H1 (cell line): Measurements from ENCODE around the gene TBR1. TPM values are rescaled to one million over a fixed set of nuclear protein-coding genes. Genes with fewer than 3 reads are reported as not detected.

Experiments
- CTCF ChIA-PET: fragments of 300-600 bp; sonication (Branson Sonifier 250); formaldehyde crosslinking; loops from one replicate; lab custom pipeline; 2021; ENCODE audit not compliant: partially characterized antibody; lab: Charles Lee
- POLR2A ChIA-PET: fragments of 300-600 bp; sonication (Branson Sonifier 250); formaldehyde crosslinking; loops from one replicate; lab custom pipeline; 2021; ENCODE audit warnings: inconsistent platforms; ENCODE audit not compliant: partially characterized antibody; lab: Charles Lee
- DNase-seq, 2 experiments: peaks; one replicate each; pipeline versions ENCODE4 v3.0.0 to v3.0.0-alpha.2; 2010 to 2022; ENCODE audit warnings: low spot score in 2 of 2, low read depth in 1 of 2, mixed read lengths in 1 of 2
- FAIRE-seq: peaks from 2 replicates; lab custom pipeline; 2011; peaks lifted over from hg19 to GRCh38; lab: Jason Lieb, UNC
- H2AFZ ChIP-seq: 2 replicates; pipeline ENCODE4 v1.8.1; 2012; ENCODE audit warnings: low read length, inconsistent platforms
- H2AK5ac ChIP-seq: 2 replicates; pipeline ENCODE4 v1.6.1; 2013; ENCODE audit warnings: low read depth, low read length
- H2BK120ac ChIP-seq: replicated peaks from 2 replicates; pipeline ENCODE3; 2013; ENCODE audit warnings: low read depth, low read length, inconsistent platforms
- H2BK12ac ChIP-seq: 2 replicates; pipeline ENCODE4 v1.6.1; 2013; ENCODE audit warnings: low read depth, low read length
- H2BK15ac ChIP-seq: 2 replicates; pipeline ENCODE4 v1.6.1; 2013; ENCODE audit warnings: low read length
- H2BK20ac ChIP-seq: 2 replicates; pipeline ENCODE4 v1.6.1; 2013; ENCODE audit warnings: low read length
- H2BK5ac ChIP-seq: 2 replicates; pipeline ENCODE4 v1.6.1; 2013; ENCODE audit warnings: low read depth, low read length
- H3K14ac ChIP-seq: 2 replicates; pipeline ENCODE4 v1.6.1; 2013; ENCODE audit warnings: inconsistent platforms; ENCODE audit not compliant: insufficient read length
- H3K18ac ChIP-seq: 2 replicates; pipeline ENCODE4 v1.6.1; 2013; ENCODE audit warnings: low read length; ENCODE audit errors: extremely low read depth
- H3K23ac ChIP-seq: 2 replicates; pipeline ENCODE4 v1.6.1; 2013; ENCODE audit warnings: inconsistent platforms; ENCODE audit not compliant: insufficient read length
- H3K23me2 ChIP-seq: 2 replicates; pipeline ENCODE4 v1.6.1; 2013; ENCODE audit warnings: low read depth, low read length
- H3K27ac ChIP-seq: 2 replicates; pipeline ENCODE4 v1.6.1; 2011; ENCODE audit warnings: low read depth, low read length, inconsistent platforms
- H3K27me3 ChIP-seq, 4 experiments: replicated peaks in 1 of 4; 1 replicate in 1 of 4; 2 replicates in 3 of 4; pipeline versions ENCODE4 v1.6.1 to v1.8.1; 2011 to 2013; ENCODE audit warnings: low read length in 3 of 4, mild to moderate bottlenecking in 3 of 4, inconsistent platforms in 2 of 4, mixed read lengths in 2 of 4, moderate library complexity in 1 of 4; ENCODE audit not compliant: control insufficient read depth in 3 of 4, insufficient read depth in 3 of 4; ENCODE audit errors: extremely low read depth in 1 of 4
- H3K36me3 ChIP-seq, 4 experiments: 2 replicates each; pipeline versions ENCODE4 v1.6.1 to v1.8.1; 2011 to 2013; ENCODE audit warnings: mild to moderate bottlenecking in 4 of 4, low read length in 3 of 4, moderate library complexity in 2 of 4, control low read depth in 1 of 4, inconsistent platforms in 1 of 4; ENCODE audit not compliant: insufficient read depth in 4 of 4, control insufficient read depth in 2 of 4
- H3K4ac ChIP-seq: replicated peaks from 2 replicates; pipeline ENCODE3; 2013; ENCODE audit warnings: low read length, low read depth, mixed read lengths, inconsistent platforms; ENCODE audit not compliant: insufficient read length
- H3K4me1 ChIP-seq, 4 experiments: replicated peaks in 1 of 4; 1 replicate in 1 of 4; 2 replicates in 3 of 4; pipeline versions ENCODE4 v1.6.1 to v1.8.1; 2011 to 2013; ENCODE audit warnings: low read length in 3 of 4, inconsistent platforms in 2 of 4, mixed read lengths in 1 of 4; ENCODE audit not compliant: insufficient read depth in 4 of 4, control insufficient read depth in 3 of 4
- H3K4me2 ChIP-seq, 2 experiments: 2 replicates each; pipeline versions ENCODE4 v1.6.1 to v1.8.1; 2011 to 2013; ENCODE audit warnings: low read depth in 2 of 2, low read length in 2 of 2, control low read depth in 1 of 2, inconsistent platforms in 1 of 2, mild to moderate bottlenecking in 1 of 2; ENCODE audit not compliant: insufficient read depth in 1 of 2
- H3K4me3 ChIP-seq, 4 experiments: fragments of 200-600, 300-600 bp in 1 of 4; sonication (generic), shearing (Covaris generic), sonication (Bioruptor Twin) in 1 of 4; 2 replicates each; pipeline versions ENCODE4 v1.5.1 to v1.8.1; 2011 to 2016; ENCODE audit warnings: low read length in 4 of 4, low read depth in 3 of 4, control low read depth in 2 of 4, inconsistent platforms in 2 of 4, mild to moderate bottlenecking in 2 of 4, mixed read lengths in 1 of 4, moderate library complexity in 1 of 4; ENCODE audit not compliant: insufficient read depth in 2 of 4; ENCODE audit errors: extremely low read depth in 1 of 4
- H3K56ac ChIP-seq: replicated peaks from 2 replicates; pipeline ENCODE3; 2013; ENCODE audit warnings: low read depth, mild to moderate bottlenecking, mixed read lengths, low read length, inconsistent platforms; ENCODE audit not compliant: insufficient read length
- H3K79me1 ChIP-seq: 2 replicates; pipeline ENCODE4 v1.6.1; 2013; ENCODE audit warnings: low read depth, low read length, control low read depth
- H3K79me2 ChIP-seq, 2 experiments: 2 replicates each; pipeline versions ENCODE4 v1.6.1 to v1.8.1; 2012 to 2013; ENCODE audit warnings: low read length in 2 of 2, mild to moderate bottlenecking in 2 of 2, inconsistent platforms in 1 of 2; ENCODE audit not compliant: insufficient read depth in 2 of 2, control insufficient read depth in 1 of 2
- H3K9ac ChIP-seq, 4 experiments: replicated peaks in 1 of 4; 1 replicate in 1 of 4; 2 replicates in 3 of 4; pipeline versions ENCODE4 v1.6.1 to v1.8.1; 2011 to 2013; ENCODE audit warnings: low read depth in 3 of 4, low read length in 3 of 4, control low read depth in 2 of 4, mild to moderate bottlenecking in 2 of 4, moderate library complexity in 2 of 4, inconsistent platforms in 1 of 4; ENCODE audit errors: extremely low read depth in 1 of 4
- H3K9me3 ChIP-seq, 2 experiments: 2 replicates each; pipeline versions ENCODE4 v1.6.1 to v1.8.1; 2012 to 2013; ENCODE audit warnings: mild to moderate bottlenecking in 2 of 2, moderate library complexity in 2 of 2, control low read depth in 1 of 2, inconsistent platforms in 1 of 2, low read depth in 1 of 2, low read length in 1 of 2, mixed read lengths in 1 of 2; ENCODE audit not compliant: insufficient read depth in 2 of 2
- H4K20me1 ChIP-seq, 2 experiments: replicated peaks in 1 of 2; 2 replicates each; pipeline versions ENCODE3 to v1.8.1; 2011 to 2013; ENCODE audit warnings: inconsistent platforms in 2 of 2, low read length in 2 of 2, mild to moderate bottlenecking in 1 of 2; ENCODE audit not compliant: insufficient read depth in 2 of 2, control insufficient read depth in 1 of 2
- H4K5ac ChIP-seq: 2 replicates; pipeline ENCODE4 v1.6.1; 2013; ENCODE audit warnings: low read length, low read depth, mixed read lengths, inconsistent platforms; ENCODE audit not compliant: insufficient read length
- H4K8ac ChIP-seq: 2 replicates; pipeline ENCODE4 v1.8.0; 2013; ENCODE audit warnings: mild to moderate bottlenecking, moderate library complexity, low read length, inconsistent platforms; ENCODE audit not compliant: insufficient read depth; ENCODE audit errors: extremely low read depth
- H4K91ac ChIP-seq: replicated peaks from 2 replicates; pipeline ENCODE3; 2013; ENCODE audit warnings: low read length, mixed read lengths, inconsistent platforms; ENCODE audit not compliant: insufficient read length
- CREB1 ChIP-seq: IDR thresholded peaks from 2 replicates; pipeline ENCODE4 v1.6.1; 2012; ENCODE audit warnings: inconsistent platforms
- GTF2F1 ChIP-seq: IDR thresholded peaks from 2 replicates; pipeline ENCODE4 v1.6.1; 2012; ENCODE audit warnings: low read depth, low read length, improper control_type of control experiment, borderline replicate concordance
- SP1 ChIP-seq: IDR thresholded peaks from 2 replicates; pipeline ENCODE4 v1.6.1; 2011; ENCODE audit warnings: low read depth, low read length
- WGBS, 2 experiments: shearing (Covaris generic) in 1 of 2; methylation state at CpG; one replicate each; pipeline versions ENCODE4 v1.1.6 to v1.1.7; 2013 to 2015; ENCODE audit warnings: low lambda C conversion rate in 2 of 2, mixed read lengths in 2 of 2, inconsistent platforms in 1 of 2, low coverage in 1 of 2, missing lambda C conversion rate in 1 of 2; ENCODE audit not compliant: insufficient replicate concordance in 2 of 2, insufficient coverage in 1 of 2, insufficient read length in 1 of 2; ENCODE audit errors: extremely low coverage in 1 of 2, missing lambda C conversion rate in 1 of 2; 5-methylcytosine and 5-hydroxymethylcytosine counted together
- polyA plus RNA-seq, 7 experiments: library from polyadenylated mRNA; depleted of rRNA in 3 of 7; stranded (reverse) in 5 of 7; unstranded in 2 of 7; fragments of >200 nt in 5 of 7; fragments of 200-250 nt in 2 of 7; gene quantifications; 1 replicate in 5 of 7; 2 replicates in 1 of 7; 4 replicates in 1 of 7; pipeline versions ENCODE4 v1.2.1 to v1.2.3, GENCODE V29; 2011 to 2013; ENCODE audit warnings: missing spikeins in 2 of 7, mixed read lengths in 2 of 7
- total RNA-seq: library from RNA; stranded (reverse); fragmentation: NEBNext Ultra II Directional; extraction: Animal tissue kit (Norgen Biotek cat#: 25700); gene quantifications from 2 replicates; pipeline ENCODE4 v1.2.1, GENCODE V29; 2021

The TBR1 gene
- total and polyA plus RNA-seq, 2 of the 8 experiments (the other 6 are each of a cell fraction or from before 2014, with no cell fraction given) = not detected

DNA sequence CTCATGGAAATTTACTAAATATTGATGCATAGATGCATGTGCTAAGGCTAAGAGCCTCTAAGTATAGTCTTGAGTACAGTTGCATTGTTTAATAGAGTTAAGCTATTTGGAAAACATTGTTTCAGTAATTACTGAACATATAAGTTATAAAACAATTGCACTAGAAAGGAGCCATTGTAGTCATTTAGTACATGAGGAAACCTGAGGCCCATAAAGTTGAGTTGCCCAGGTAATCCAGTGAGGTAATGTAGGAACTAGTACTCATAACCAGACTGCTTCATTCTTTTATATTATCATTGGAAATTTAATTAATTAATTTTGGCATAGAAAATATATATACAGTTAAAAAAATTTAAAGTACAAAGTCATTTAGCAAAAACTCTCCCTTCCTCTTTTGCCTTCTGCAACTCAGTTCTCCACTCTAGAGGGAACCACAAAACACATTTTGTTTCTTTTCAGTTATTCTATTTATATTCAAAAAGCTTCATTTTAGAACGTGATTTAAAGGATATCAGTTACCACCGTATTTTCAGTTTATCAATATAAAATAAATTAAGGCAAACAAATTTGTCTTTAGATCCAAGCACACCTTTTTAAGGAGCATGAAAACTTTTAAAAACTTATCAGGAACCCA is 27.8 kb upstream of the TBR1 start:
- Histone ChIP-seq H3K9me3 (no peaks in the 10 kb centered on the region), H3K23me2 (no peaks in the 10 kb centered on the region), H4K5ac (no peak overlapping the region), H3K27me3 (no peaks in the 10 kb centered on the region), H3K79me1 (no peaks in the 10 kb centered on the region), H3K56ac (no peak overlapping the region), H4K8ac (no peak overlapping the region), H2BK15ac (no peak overlapping the region), H3K27ac (no peak overlapping the region), H3K23ac (no peak overlapping the region), H3K14ac (no peak overlapping the region), H4K20me1 (peaks cover 0 to 2% of the 10 kb centered on the region in 2 experiments), H2BK5ac (no peak overlapping the region), H3K36me3 (peaks cover 0 to 5% (median 2%) of the 10 kb centered on the region in 4 experiments; a peak in 3 of 8 replicates), H2AFZ (no peak overlapping the region), H3K18ac (no peak overlapping the region)
- CTCF ChIA-PET = interaction anchor here (1.2 kb wide), 1 partner anchor 10 kb away, joined by 3 read pairs; no protein-coding TSS in a partner anchor
- no peak for DNase-seq
- FAIRE-seq = no peak
- TF ChIP-seq GTF2F1 (no peak), CREB1 (no peak), SP1 (no peak)
- TF ChIP-seq, all 59 proteins: peak for 0
- no peak overlapping the region for H2AK5ac ChIP-seq
- H2BK20ac ChIP-seq = no peak overlapping the region
- no peak overlapping the region for H3K4ac ChIP-seq
- no peak overlapping the region for H3K9ac ChIP-seq
- H4K91ac ChIP-seq = no peak overlapping the region
- H3K4me3 ChIP-seq = no peak overlapping the region
- no peak overlapping the region for H2BK12ac ChIP-seq
- 88% methylated on average over 2 of the region's 2 CpGs; no CpG with 5 or more reads in 1 of the 2 experiments for WGBS, 2 experiments
- no peaks in the 10 kb centered on the region for H3K79me2 ChIP-seq
- H3K4me1 ChIP-seq = peaks cover 0 to 3% (median 0%) of the 10 kb centered on the region in 4 experiments; a peak in 1 of 7 replicates
- POLR2A ChIA-PET = no interaction called here
- H2BK120ac ChIP-seq = no peak overlapping the region
- H3K4me2 ChIP-seq = no peak overlapping the region
